Measurements from ENCODE around the gene ASCC3.
"Not testable (repeated sequence)": the region's sequence is repeated elsewhere in the genome, so short reads cannot be mapped to it uniquely, and the experiment has no call there.

ASCC3 gene

GRCh38 chr6:100657678-100658330 is 223.3 kb downstream of the ASCC3 start:
- no peak for DNase-seq

GRCh38 chr6:100641147-100641546 is 240.0 kb downstream of the ASCC3 start:
- DNase-seq = not testable (repeated sequence)

GRCh38 chr6:100633096-100633777 is 247.9 kb downstream of the ASCC3 start:
- DNase-seq = no peak

GRCh38 chr6:100630536-100630935 is 250.6 kb downstream of the ASCC3 start:
- no peak for DNase-seq

GRCh38 chr6:100627911-100628758 is 253.0 kb downstream of the ASCC3 start:
- no peak for DNase-seq

GRCh38 chr6:100626721-100627120 is 254.4 kb downstream of the ASCC3 start:
- no peak for DNase-seq

- no peak for DNase-seq
These were observed 258.0 kb downstream of the ASCC3 start for GRCh38 chr6:100622907-100623692.

- DNase-seq = no peak
These were observed 260.9 kb downstream of the ASCC3 start for GRCh38 chr6:100620085-100620840.

GRCh38 chr6:100618351-100618671 is 262.8 kb downstream of the ASCC3 start:
- DNase-seq = no peak

GRCh38 chr6:100617633-100618350 is 263.3 kb downstream of the ASCC3 start:
- no peak for DNase-seq

GRCh38 chr6:100614933-100615332 is 266.2 kb downstream of the ASCC3 start:
- no peak for DNase-seq

GRCh38 chr6:100614386-100614785 is 266.7 kb downstream of the ASCC3 start:
- DNase-seq = no peak

GRCh38 chr6:100613656-100614055 is 267.5 kb downstream of the ASCC3 start:
- no peak for DNase-seq

GRCh38 chr6:100612094-100612493 is 269.0 kb downstream of the ASCC3 start:
- DNase-seq = no peak

GRCh38 chr6:100599088-100599770 is 281.9 kb downstream of the ASCC3 start:
- no peak for DNase-seq

GRCh38 chr6:100595456-100595855 is 285.7 kb downstream of the ASCC3 start:
- no peak for DNase-seq

- DNase-seq = no peak
These were observed 287.6 kb downstream of the ASCC3 start for GRCh38 chr6:100593522-100593921.

GRCh38 chr6:100592929-100593328 is 288.2 kb downstream of the ASCC3 start:
- no peak for DNase-seq

- DNase-seq = no peak
These were observed 303.7 kb downstream of the ASCC3 start for GRCh38 chr6:100577425-100577824.

- DNase-seq = no peak
These were observed 305.2 kb downstream of the ASCC3 start for GRCh38 chr6:100575921-100576320.

- no peak for DNase-seq
These were observed 306.3 kb downstream of the ASCC3 start for GRCh38 chr6:100574836-100575235.

Measured in stimulated activated CD4-positive, alpha-beta T cell treated with anti-CD3 and anti-CD28 coated beads, Interleukin-12 subunit alpha, Interleukin-12 subunit beta, amount 100 ng/mL, for 4 hours (primary cell).